ENCODE measurements around the gene TARBP1. TPM values are rescaled to one million over a fixed set of nuclear protein-coding genes. Genes with fewer than 3 reads are reported as not detected.

Gene TARBP1
- total RNA-seq, 2 experiments from 2014 or later: 30.0 to 49.8 TPM

- Histone ChIP-seq H3K9me2 (ENCODE audit: insufficient read depth, low read length) (no peaks in the 10 kb centered on the region), H3K4me3 (ENCODE audit: low read depth, low read length, poor library complexity, severe bottlenecking) (peak overlapping the region; percentile 72), H3K36me3 (ENCODE audit: insufficient read depth, low read length) (no peaks in the 10 kb centered on the region; the same call in 1 of the 2 replicates), H2AFZ (ENCODE audit: low read length) (peak overlapping the region; percentile 57), H3K4me2 (ENCODE audit: low read length) (peak overlapping the region; percentile 95), H3K79me2 (ENCODE audit: insufficient read depth, low read depth, low read length) (peaks cover 48% of the 10 kb centered on the region), H3K9me3 (ENCODE audit: low read length) (no peaks in the 10 kb centered on the region), H3K4me1 (ENCODE audit: insufficient read depth, low read length, poor library complexity, severe bottlenecking) (peaks cover 60% of the 10 kb centered on the region), H4K20me1 (ENCODE audit: insufficient read depth, low read length) (no peaks in the 10 kb centered on the region), H3K27ac (ENCODE audit: low read depth, low read length, poor library complexity, severe bottlenecking) (peak overlapping the region; percentile 81)
- ChIA-PET CTCF (ENCODE audit: unreplicated experiment) (interaction anchor here (0.7 to 1.0 kb wide), 3 partner anchors 11 to 602 kb away, joined by 3 read pairs; no protein-coding TSS in a partner anchor), POLR2A (interaction anchor here (0.6 to 1.0 kb wide), 6 partner anchors 10 to 929 kb away, joined by 3 to 5 read pairs (median 3); no protein-coding TSS in a partner anchor)
- 0 out of 2 replicates have a peak, but pooled peaks have one; percentile 1 for TF ChIP-seq CTCF (conservative IDR thresholded peaks at IDR 0.05; ENCODE audit: low read length)
- no peak for TF ChIP-seq EZH2phosphoT487 (IDR thresholded peaks at IDR 0.05; ENCODE audit: borderline replicate concordance, low read depth, low read length)
- no TSS peak for BruUV-seq (replicated peaks)
- no peak for DNase-seq (ENCODE audit: low spot score)
- intact Hi-C loops (cut with micrococcal nuclease; ENCODE audit: unreplicated experiment): loop anchor here (1.0 to 10.0 kb wide), 5 partner anchors 104 to 1667 kb away; partner anchors contain the start of genes B3GALNT2, COA6 and GPR137B
Measured at GRCh38 chr1:234477386-234478151, 1.4 kb downstream of the TARBP1 start.

GRCh38 chr1:234476172-234476571, 2.8 kb downstream of the TARBP1 start:
- CTCF ChIA-PET (ENCODE audit: unreplicated experiment): no interaction called here
- Histone ChIP-seq H3K4me3 (ENCODE audit: low read depth, low read length, poor library complexity, severe bottlenecking) (peak overlapping the region; percentile 72), H3K9me3 (ENCODE audit: low read length) (no peaks in the 10 kb centered on the region), H4K20me1 (ENCODE audit: insufficient read depth, low read length) (no peaks in the 10 kb centered on the region), H3K4me1 (ENCODE audit: insufficient read depth, low read length, poor library complexity, severe bottlenecking) (peaks cover 62% of the 10 kb centered on the region), H3K9me2 (ENCODE audit: insufficient read depth, low read length) (no peaks in the 10 kb centered on the region), H3K79me2 (ENCODE audit: insufficient read depth, low read depth, low read length) (peaks cover 52% of the 10 kb centered on the region), H3K4me2 (ENCODE audit: low read length) (peak overlapping the region; percentile 95), H3K36me3 (ENCODE audit: insufficient read depth, low read length) (peaks cover 8% of the 10 kb centered on the region), H3K27ac (ENCODE audit: low read depth, low read length, poor library complexity, severe bottlenecking) (peak overlapping the region; percentile 1), H2AFZ (ENCODE audit: low read length) (no peak overlapping the region)
- intact Hi-C loops (cut with micrococcal nuclease; ENCODE audit: unreplicated experiment): loop anchor here (5.0 to 10.0 kb wide), 3 partner anchors 154 to 1669 kb away; partner anchors contain the start of genes B3GALNT2 and GPR137B
- POLR2A ChIA-PET: no interaction called here
- peak; percentile 54 for DNase-seq (ENCODE audit: low spot score)
- BruUV-seq (replicated peaks): no TSS peak
- TF ChIP-seq CTCF (conservative IDR thresholded peaks at IDR 0.05; ENCODE audit: low read length) (no peak), EZH2phosphoT487 (IDR thresholded peaks at IDR 0.05; ENCODE audit: borderline replicate concordance, low read depth, low read length) (no peak)

Measured in OCI-LY7 (cell line).